ENCODE measurements around the gene ZC3H12D. TPM values are rescaled to one million over a fixed set of nuclear protein-coding genes. Genes with fewer than 3 reads are reported as not detected.

ZC3H12D gene
- polyA plus RNA-seq, 1 of the 3 experiments (the other 2 are of a cell fraction): 0.03 TPM

DNA sequence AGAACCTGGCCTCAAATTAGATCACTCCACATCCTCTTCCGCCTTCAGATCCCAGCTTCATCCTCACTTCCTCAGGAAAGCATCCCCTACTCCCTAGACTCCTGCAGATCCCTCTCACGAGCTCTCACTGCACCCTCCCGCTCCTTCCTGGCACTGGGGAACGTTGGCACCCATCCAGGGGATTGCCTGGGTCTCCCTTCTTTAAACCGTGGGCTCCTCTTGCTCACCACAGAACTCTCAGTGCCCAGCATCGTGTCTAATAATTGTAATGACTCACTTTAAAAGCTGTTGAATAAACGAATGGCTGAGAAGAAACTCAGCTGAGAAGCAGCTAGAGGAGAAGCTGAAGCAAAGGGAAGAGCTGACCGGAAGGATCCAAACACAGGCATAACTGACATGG lies 20.4 kb downstream of the ZC3H12D start:
- TF ChIP-seq, protein P1, sequence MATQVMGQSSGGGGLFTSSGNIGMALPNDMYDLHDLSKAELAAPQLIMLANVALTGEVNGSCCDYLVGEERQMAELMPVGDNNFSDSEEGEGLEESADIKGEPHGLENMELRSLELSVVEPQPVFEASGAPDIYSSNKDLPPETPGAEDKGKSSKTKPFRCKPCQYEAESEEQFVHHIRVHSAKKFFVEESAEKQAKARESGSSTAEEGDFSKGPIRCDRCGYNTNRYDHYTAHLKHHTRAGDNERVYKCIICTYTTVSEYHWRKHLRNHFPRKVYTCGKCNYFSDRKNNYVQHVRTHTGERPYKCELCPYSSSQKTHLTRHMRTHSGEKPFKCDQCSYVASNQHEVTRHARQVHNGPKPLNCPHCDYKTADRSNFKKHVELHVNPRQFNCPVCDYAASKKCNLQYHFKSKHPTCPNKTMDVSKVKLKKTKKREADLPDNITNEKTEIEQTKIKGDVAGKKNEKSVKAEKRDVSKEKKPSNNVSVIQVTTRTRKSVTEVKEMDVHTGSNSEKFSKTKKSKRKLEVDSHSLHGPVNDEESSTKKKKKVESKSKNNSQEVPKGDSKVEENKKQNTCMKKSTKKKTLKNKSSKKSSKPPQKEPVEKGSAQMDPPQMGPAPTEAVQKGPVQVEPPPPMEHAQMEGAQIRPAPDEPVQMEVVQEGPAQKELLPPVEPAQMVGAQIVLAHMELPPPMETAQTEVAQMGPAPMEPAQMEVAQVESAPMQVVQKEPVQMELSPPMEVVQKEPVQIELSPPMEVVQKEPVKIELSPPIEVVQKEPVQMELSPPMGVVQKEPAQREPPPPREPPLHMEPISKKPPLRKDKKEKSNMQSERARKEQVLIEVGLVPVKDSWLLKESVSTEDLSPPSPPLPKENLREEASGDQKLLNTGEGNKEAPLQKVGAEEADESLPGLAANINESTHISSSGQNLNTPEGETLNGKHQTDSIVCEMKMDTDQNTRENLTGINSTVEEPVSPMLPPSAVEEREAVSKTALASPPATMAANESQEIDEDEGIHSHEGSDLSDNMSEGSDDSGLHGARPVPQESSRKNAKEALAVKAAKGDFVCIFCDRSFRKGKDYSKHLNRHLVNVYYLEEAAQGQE (IDR thresholded peaks at IDR 0.05; ENCODE audit: low read depth, low read length): no peak
- TF ChIP-seq CHD2 (IDR thresholded peaks at IDR 0.05; ENCODE audit: low read length, partially characterized antibody): no peak
- no peak for TF ChIP-seq FOSL2 (IDR thresholded peaks at IDR 0.05; ENCODE audit: borderline replicate concordance, low read depth)
- no peak for TF ChIP-seq EZH2phosphoT487 (IDR thresholded peaks at IDR 0.05; ENCODE audit: borderline replicate concordance, low read depth)
- TF ChIP-seq NRF1 (IDR thresholded peaks at IDR 0.05; ENCODE audit: low read depth, low read length): no peak
- TF ChIP-seq GABPA (IDR thresholded peaks at IDR 0.05; ENCODE audit: low read depth): no peak
- no peak for TF ChIP-seq JUND (IDR thresholded peaks at IDR 0.05)
- no peak for TF ChIP-seq TAF1 (IDR thresholded peaks at IDR 0.05; ENCODE audit: borderline replicate concordance, low read depth, low read length)
- no peak for TF ChIP-seq USF1 (IDR thresholded peaks at IDR 0.05; ENCODE audit: borderline replicate concordance, low read depth)
- no peak for TF ChIP-seq FOXM1 (IDR thresholded peaks at IDR 0.05; ENCODE audit: low read depth)
- TF ChIP-seq ZBTB33 (IDR thresholded peaks at IDR 0.05; ENCODE audit: borderline replicate concordance, low read depth): no peak
- TF ChIP-seq GATA2 (CRISPR knock-in tag; IDR thresholded peaks at IDR 0.05): no peak
- no peak overlapping the region for H3K4me2 ChIP-seq
- no peak overlapping the region for H2AFZ ChIP-seq (ENCODE audit: low read depth)
- no peaks in the 10 kb centered on the region for H3K9me3 ChIP-seq
- no peaks in the 10 kb centered on the region for H3F3A ChIP-seq (replicated peaks; ENCODE audit: insufficient read depth)
- no peaks in the 10 kb centered on the region for H3K9me2 ChIP-seq
- CTCF ChIA-PET: interaction anchor here (2.0 kb wide), 1 partner anchor 32 kb away, joined by 6 read pairs; no protein-coding TSS in a partner anchor
- no peak overlapping the region for H3K4me3 ChIP-seq (ENCODE audit: low read depth in 2 of 2, low read length in 1 of 2)
- H3K4me1 ChIP-seq (ENCODE audit: control insufficient read depth in 1 of 2, insufficient read depth in 2 of 2, low read depth in 1 of 2, low read length in 1 of 2): no peaks in the 10 kb centered on the region
- POLR2A ChIA-PET: no interaction called here
- no peaks in the 10 kb centered on the region for H3K27me3 ChIP-seq (ENCODE audit: insufficient read depth)
- 38% methylated on average over 8 of the region's 8 CpGs for WGBS (ENCODE audit: low lambda C conversion rate)
- no peaks in the 10 kb centered on the region for H3K79me2 ChIP-seq (ENCODE audit: insufficient read depth)
- no peak overlapping the region for H3K9ac ChIP-seq
- no peak for DNase-seq
- H3K36me3 ChIP-seq (replicated peaks in 1 of 2; ENCODE audit: control insufficient read depth in 1 of 2, insufficient read depth in 2 of 2, low read length in 1 of 2): no peaks in the 10 kb centered on the region
- no peaks in the 10 kb centered on the region for H4K20me1 ChIP-seq (ENCODE audit: insufficient read depth)
- no peak overlapping the region for H3K27ac ChIP-seq (ENCODE audit: low read depth in 2 of 2, low read length in 1 of 2)
